ENCODE data around the gene FAM193A. TPM values are rescaled to one million over a fixed set of nuclear protein-coding genes. Genes with fewer than 3 reads are reported as not detected.

The FAM193A gene
- total and polyA plus RNA-seq, 2 experiments from 2014 or later, result 12.0 to 22.9 TPM

- Histone ChIP-seq H2AFZ (no peak overlapping the region), H4K20me1 (replicated peaks; ENCODE audit: insufficient read depth) (peaks cover 67% of the 10 kb centered on the region), H3K9me2 (ENCODE audit: insufficient read depth) (no peaks in the 10 kb centered on the region), H3K4me2 (no peak overlapping the region), H3K4me1 (ENCODE audit: insufficient read depth) (0 out of 2 replicates have a peak, but pooled peaks cover 3% of the 10 kb centered on the region), H3K79me2 (replicated peaks; ENCODE audit: insufficient read depth) (peaks cover 100% of the 10 kb centered on the region), H3K36me3 (ENCODE audit: insufficient read depth) (no peaks in the 10 kb centered on the region), H3K27me3 (ENCODE audit: insufficient read depth) (no peaks in the 10 kb centered on the region), H3K27ac (ENCODE audit: low read depth) (peak overlapping the region; percentile 53; the same call in 1 of the 2 replicates), H3K4me3 (no peak overlapping the region), H3F3A (replicated peaks; ENCODE audit: low read depth) (peaks cover 1% of the 10 kb centered on the region; the same call in 1 of the 2 replicates)
- peaks cover 3% of the 10 kb centered on the region; the same call in 2 of the 3 replicates for H3K36me3 Mint-ChIP-seq (ENCODE audit: low read depth)
- no peak for TF ChIP-seq POLR2AphosphoS5 (IDR thresholded peaks at IDR 0.05; ENCODE audit: low read depth)
- TF ChIP-seq JUNB (IDR thresholded peaks at IDR 0.05; ENCODE audit: unreplicated experiment), result no peak
- no peak for TF ChIP-seq ZNF114 (CRISPR knock-in tag; IDR thresholded peaks at IDR 0.05)
- no peak for TF ChIP-seq CTCF (conservative IDR thresholded peaks at IDR 0.05; ENCODE audit: low read depth in 2 of 2)
- no peak for TF ChIP-seq STAT1 (IDR thresholded peaks at IDR 0.05; ENCODE audit: unreplicated experiment)
- no peak for TF ChIP-seq ETS1 (IDR thresholded peaks at IDR 0.05)
- no peak for TF ChIP-seq ZNF462 (CRISPR knock-in tag; IDR thresholded peaks at IDR 0.05)
- TF ChIP-seq EZH2 (IDR thresholded peaks at IDR 0.05; ENCODE audit: low read depth, unreplicated experiment), result no peak
- TF ChIP-seq REST (IDR thresholded peaks at IDR 0.05; ENCODE audit: unreplicated experiment), result no peak
- TF ChIP-seq CREB1 (CRISPR knock-in tag; IDR thresholded peaks at IDR 0.05; ENCODE audit: low read depth), result no peak
- TF ChIP-seq NANOG (IDR thresholded peaks at IDR 0.05; ENCODE audit: borderline replicate concordance), result no peak
- no peak for TF ChIP-seq ZNF331 (CRISPR knock-in tag; IDR thresholded peaks at IDR 0.05; ENCODE audit: low read depth)
- TF ChIP-seq EZH2phosphoT487 (IDR thresholded peaks at IDR 0.05; ENCODE audit: unreplicated experiment), result no peak
- no peaks in the 10 kb centered on the region for H3K27me3 Mint-ChIP-seq (ENCODE audit: insufficient read depth, low read depth, poor library complexity)
- ATAC-seq (no peak), DNase-seq (ENCODE audit: low spot score) (no peak)
- H3K4me3 Mint-ChIP-seq, result no peak overlapping the region
- H3K27ac Mint-ChIP-seq, result no peak overlapping the region
- peaks cover 14% of the 10 kb centered on the region for H3K4me1 Mint-ChIP-seq
- no peaks in the 10 kb centered on the region for H3K9me3 Mint-ChIP-seq
Observed at GRCh38 chr4:2558301-2558700, 21.9 kb downstream of the FAM193A start.
